Measurements from ENCODE around the gene MMP17.

Gene MMP17

DNA sequence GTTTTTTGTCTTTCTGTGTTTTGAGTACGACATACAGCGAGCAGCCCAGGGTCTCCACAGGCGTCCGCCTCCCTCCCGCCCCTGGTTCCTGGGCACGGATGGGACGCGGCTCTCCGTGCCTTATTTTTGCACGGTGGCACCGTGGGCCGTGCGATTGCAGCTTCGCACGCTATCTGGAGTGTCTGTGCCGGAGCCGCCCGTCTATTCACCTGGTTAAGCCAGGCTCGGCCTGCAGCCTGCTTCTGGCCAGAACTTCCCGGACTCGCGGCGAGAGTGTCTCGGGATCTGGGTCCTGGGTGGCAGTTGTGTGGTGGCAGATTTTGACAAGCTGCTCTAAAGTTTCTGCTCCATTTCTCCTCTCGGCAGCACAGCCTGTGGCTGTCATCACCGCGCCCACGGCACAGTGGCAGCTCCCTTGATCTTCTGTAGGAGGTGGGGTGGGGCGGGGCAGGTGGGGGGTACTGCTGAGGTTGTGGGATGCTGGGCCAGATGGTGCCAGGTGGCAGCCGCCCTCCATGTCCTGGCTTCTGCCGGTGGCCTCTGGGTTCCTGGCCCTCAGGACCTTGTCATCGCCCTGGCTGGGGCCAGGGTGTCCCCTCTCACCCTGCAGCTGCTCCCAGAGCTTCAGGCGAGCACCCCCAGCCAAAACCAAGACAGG, 2.9 kb downstream of the MMP17 start:
- peak; percentile 1 to 29 for DNase-seq

DNA sequence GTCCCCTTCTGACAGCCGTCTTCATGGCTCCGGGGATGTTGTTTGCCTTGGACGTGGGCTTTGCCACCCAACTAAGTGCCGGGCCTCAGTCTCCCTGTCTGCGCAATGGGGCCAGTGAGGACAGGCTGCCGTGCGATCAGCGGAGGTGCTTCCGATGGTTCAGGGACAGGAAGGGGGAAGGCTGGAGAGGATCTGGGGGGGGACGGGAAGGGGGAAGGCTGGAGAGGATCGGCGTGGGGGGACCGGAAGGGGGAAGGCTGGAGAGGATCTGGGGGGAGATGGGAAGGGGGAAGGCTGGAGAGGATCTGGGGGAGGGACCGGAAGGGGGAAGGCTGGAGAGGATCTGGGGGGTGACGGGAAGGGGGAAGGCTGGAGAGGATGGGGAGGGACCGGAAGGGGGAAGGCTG, 3.4 kb downstream of the MMP17 start:
- no peak for DNase-seq

DNA sequence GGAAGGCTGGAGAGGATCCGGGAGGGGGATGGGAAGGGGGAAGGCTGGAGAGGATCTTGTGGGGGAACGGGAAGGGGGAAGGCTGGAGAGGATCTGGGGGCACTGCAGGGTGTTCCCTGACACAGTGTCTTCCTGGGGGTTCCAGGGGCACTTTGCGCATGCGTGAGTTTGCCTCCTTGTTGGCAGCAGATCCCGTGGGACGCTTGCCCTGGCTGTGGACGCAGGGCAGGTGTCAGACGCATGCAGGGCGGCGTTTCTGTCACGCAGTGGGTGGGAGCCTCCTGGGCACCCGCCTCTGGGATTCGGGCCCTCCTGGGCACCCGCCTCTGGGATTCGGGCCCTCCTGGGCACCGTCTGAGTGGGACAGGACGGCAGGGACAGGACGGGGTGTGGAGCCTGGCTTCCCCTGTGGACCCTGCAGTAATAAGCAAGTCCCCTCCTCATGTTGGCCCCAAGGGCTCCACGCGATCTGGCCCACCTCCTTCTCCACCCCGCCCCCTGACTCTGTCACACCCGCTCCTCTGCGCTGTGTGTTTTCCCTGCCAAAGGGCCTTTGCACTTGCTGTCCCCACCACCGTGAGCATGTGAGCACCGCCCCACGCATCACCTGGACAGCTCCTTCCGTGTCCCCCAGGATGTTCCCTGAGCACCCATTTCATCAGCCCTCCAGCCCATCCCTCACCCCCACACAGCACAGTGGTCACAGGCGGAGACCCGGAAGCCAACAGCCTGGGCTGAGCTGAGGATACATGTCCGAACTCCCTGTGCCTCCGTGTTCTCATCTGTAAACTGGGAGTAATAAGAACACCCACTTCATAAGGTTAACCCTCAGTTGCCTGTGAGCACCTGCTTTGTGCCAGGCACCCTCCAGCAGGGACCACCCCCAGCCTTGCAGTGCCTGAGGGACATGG, 4.4 kb downstream of the MMP17 start:
- DNase-seq = no peak

DNA sequence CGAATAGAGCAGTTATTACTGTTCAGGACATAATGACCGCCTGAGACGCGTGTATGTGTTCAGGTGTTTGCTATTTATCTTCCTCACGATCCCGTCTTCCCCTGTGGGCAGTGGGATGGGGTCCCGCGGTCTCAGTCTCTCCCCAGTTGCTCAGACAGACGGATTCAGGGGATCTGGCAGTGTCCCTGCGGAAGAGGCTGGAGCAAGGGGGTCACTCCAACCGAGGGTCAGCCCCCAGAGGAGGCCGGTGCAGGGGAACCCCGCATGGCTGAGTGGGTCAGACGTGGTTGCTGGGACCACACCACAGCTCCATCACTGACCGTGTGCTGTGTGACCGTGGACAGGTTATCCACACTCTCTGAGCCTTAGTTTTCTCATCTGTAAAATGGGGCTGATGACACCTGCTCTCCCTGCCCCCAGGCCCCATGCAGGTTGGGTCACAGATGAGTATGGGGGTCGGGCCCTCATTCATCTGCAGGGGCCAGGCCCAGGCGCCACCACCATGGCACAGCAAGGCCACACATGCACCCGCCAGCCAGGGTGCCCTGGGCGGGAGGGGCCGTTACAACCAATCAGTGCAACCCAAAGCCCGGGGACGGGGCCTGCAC, 5.2 kb downstream of the MMP17 start:
- DNase-seq = no peak

DNA sequence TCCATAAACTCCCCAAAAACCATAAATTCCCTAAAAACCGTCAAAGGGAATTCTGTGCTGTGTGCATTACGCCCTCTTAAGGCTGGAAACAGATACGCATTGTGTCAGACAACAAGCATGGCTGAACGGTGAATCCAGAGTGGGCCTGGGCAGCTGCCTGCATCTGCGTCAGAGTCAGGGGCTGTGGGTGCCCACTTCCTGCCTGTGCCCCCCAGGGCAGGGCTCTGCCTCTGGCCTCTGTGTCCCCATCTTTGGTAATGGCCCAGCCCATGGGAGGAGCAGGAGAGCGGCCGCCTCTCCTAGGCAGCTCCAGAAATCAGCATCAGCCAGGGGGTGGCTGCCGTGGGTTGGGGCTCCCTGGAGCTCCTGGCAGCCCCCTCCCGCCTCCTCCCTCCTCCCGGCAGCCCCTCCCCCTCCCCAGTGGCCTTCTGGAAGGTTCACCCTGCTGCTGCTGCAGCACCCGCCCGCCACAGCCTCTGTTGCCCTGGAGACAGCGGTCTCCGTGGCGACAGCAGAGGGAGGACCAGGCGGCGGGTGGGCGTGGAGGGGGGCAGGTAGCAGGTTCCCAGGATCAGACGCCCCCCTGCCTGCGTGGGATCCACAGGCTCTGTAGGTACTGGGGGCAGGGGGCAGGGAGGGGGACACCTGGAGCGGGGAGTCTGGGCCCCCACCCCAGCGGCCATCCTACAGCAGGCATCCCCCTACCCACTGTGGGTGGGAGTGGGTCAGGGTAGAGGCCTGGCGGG, 5.9 kb downstream of the MMP17 start:
- DNase-seq = peak; percentile 26 to 45

DNA sequence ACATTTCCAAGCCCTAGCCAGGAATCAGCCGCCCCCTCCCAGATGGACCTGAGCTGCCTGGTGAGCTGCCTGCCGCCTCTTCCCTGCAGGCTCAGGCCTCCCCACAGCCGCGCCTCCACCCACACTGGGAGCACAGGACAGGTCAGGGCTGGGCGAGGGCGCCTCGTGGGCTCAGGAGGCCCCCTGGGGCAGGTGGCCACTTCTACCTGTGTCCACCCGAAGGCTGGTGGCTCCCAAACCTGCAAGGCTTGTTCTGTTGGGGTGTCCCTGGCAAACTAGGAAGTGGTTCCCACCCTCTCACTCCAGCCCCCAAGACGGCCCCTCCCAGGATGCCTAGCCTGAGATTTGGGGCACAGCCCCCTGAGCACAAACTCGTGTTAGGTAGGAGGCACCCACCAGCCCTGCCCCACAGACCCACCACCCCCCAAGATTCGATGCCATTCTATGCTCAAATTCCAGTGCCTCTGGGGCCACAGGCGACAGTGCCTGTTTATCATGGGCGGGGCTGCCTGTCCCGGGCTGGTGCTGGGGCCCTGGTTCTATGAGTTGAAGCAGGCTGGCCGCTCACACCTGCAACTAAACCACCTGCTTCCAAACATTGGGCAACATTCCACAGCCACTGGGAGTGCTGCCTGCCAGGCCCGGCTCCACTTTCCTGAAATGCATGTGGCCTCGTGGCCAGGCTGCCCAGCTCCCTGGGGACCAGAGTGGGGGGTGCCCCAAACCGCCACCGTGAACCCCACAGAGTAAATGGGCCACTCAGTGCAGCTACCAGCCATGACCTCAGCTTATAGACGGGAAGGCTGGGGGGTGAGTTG, 6.8 kb downstream of the MMP17 start:
- DNase-seq = no peak

DNA sequence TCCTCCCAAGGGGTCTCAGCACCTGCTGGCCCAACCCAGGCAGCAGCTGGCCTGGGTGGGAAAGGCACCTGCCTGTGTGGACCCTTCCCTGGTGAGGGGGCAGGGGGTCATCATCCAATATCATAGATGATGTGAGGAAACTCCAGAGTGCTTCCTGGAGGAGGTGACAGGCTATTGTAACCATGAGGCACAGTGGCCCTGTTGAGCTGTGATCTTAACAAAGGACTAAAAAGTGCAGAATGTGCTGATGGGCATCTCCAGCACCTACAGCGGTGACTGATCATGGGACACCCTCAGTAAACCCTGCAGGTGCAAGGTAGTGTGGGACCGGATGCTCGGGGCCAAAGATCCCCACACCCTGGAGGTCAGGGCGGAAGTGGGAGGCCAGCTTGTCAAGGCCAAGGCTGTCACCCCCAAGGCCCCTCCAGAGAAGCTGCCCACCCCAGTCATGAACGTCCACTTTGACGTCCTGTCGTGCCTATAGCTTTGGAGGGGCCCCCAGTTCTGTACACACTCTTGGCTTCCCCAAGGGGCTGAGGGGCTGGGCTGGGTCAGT, 7.5 kb downstream of the MMP17 start:
- DNase-seq = no peak

DNA sequence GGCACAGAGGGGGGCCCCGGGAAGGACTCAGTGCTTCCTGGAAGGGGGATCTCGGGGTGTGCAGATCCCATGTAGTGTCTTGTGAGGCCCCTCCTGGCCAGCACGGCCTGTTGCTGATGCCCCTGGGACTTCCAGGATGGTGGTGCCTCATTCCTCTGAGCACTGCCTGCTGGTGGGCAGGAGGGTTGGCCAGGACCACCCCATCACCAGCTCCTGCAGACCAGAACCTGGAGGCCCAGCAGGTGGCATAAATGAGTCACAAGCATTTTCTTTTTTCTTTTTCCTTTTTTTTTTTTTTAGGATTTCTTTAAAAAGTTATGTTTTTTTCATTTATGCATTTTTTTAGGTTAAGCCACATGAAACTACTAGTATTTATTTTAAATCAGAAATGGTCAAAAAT, 8.0 kb downstream of the MMP17 start:
- DNase-seq = no peak

DNA sequence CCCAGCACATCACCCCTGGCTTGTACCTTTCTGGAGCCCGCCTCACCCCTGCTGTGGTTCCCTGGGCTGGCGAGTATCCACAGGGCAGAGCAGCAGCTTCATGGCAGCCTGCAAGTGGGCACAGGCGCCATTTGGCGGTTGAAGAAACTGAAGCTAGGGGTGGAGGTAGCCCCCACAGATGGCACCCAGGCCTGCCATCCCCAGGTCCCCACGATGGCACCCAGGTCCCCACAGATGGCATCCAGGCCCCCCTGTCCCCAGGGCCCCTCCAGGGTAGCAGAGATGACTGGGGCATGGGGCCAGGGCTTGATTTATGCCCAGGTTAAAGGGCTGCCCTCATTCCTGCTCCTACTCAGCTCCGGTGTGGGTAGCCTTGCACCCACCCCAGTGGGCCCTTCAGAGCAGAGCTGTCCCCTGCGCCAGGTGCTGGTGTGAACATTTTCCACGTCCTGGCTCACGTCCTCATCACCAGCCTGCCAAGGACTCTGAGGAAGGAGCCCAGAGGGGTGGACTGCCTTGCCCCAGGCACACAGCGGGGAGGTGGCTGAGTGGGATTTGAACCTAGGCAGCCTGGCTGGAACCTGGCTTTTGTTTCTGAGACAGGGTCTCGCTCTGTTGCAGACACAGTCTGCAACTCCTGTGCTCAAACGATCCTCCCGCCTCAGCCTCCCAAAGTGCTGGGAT, 8.7 kb downstream of the MMP17 start:
- no peak for DNase-seq

DNA sequence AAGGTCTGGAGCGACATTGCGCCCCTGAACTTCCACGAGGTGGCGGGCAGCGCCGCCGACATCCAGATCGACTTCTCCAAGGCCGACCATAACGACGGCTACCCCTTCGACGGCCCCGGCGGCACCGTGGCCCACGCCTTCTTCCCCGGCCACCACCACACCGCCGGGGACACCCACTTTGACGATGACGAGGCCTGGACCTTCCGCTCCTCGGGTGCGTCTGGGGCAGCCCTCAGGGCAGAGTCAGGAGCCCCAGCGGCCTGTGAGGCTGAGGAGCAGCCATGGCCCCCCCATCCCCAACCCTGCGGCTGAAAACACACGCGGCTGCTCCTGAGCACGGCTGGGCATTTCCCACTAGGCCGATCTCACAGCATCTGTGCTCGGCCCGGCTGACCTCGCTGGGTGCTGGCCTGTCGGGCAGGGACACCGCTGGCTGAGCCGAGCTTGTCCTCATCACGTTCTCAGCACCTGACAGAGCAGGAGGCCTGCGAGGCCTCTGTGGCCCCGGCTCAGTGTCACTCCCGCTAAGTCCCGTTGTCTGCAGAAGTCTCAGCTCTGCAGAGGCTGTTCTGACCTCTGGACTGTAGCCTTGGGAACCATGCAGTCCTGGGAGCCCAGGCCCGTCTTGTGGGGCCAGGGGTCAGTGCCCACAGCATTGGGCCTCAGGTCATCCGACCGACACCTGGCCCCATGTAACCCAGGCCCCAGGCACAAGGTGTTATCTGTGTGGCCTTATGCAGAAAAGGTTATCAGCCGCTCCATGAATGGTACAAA, 12.6 kb downstream of the MMP17 start:
- DNase-seq = no peak

DNA sequence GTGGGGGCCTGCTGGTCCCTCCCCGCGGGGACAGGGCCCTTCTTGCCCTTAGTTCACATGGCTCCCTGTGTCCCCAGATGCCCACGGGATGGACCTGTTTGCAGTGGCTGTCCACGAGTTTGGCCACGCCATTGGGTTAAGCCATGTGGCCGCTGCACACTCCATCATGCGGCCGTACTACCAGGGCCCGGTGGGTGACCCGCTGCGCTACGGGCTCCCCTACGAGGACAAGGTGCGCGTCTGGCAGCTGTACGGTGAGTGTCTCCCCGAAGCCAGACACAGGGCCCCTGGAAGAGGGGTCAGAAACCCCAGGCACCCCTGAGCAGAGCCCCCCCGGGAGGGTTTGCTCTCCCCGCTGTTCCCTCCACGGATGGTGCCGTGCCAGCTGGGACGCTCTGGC, 13.4 kb downstream of the MMP17 start:
- no peak for DNase-seq

DNA sequence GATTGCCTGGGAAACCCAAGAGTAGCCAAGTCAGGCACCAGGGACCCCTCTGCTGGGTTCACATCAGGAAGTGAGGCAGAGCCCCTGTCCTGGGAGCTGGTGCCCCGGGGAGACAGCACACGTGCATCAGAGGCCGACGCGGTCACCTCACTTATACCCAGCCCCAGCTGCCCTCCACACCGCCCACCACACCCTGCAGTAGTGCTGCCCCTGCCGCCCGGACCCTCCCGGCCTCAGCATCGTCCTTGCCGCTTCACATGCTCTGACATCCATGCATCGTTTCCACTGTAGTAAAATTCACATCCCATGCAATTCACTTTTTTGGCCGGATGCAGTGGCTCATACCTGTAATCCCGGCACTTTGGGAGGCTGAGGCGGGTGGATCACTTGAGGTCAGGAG, 14.0 kb downstream of the MMP17 start:
- DNase-seq = no peak

DNA sequence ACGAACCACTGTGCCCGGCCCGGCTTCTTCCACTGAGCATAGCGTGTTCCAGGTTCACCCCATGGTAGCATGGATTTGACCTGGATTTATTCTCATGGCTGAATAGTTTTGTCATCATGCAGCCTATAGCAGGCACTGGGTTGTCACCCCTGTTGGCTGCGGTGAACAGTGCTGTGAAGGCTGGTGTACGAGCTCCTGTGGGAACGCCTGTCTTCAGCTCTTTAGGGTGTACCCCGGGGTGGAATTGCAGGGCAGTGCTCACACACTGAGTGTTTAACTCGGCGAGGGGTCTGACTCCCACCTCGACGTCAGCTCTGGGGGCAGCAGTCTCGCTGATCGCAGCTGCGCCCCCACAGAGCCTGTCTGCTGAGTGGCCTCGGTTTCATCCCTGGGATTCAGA, 15.3 kb downstream of the MMP17 start:
- no peak for DNase-seq

DNA sequence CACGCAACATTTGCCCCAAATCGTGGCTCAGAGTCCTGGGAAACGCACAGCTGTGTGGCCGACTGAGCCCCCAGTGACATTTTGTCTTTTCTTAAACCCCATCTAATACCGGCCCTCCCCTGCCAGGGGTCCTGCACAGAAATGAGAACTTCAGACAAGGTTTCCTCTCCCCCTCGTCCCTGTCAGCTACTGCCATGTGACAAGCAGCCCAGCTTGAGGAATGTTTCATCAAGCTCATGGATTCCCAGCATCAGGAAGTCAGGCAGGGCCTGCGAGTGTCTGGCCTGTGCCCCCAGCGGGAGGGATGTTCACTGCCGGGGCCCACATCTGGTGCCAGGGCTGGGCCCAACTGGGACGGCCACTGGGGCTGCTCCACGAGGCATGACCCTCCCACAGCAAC, 15.9 kb downstream of the MMP17 start:
- no peak for DNase-seq

DNA sequence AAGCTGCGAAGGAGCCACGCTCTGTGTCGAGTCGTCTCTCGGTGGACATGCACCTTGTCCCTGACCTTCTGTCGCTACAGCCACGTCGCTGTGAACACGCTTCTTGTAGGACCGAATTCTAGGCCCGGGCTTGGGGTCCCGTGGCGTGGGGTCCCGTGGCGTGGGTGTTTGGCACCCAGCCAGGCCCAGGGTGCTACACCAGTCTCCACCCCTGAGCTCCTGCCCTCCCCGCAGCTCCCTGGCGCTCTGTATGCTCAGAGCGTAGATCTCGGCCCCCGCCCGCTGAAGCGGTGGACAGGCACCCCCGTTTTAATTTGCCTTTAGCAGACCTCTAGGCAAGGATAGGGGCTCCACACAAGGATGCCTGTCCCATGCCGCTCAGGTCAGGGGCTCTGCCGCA, 16.5 kb downstream of the MMP17 start:
- DNase-seq = no peak

DNA sequence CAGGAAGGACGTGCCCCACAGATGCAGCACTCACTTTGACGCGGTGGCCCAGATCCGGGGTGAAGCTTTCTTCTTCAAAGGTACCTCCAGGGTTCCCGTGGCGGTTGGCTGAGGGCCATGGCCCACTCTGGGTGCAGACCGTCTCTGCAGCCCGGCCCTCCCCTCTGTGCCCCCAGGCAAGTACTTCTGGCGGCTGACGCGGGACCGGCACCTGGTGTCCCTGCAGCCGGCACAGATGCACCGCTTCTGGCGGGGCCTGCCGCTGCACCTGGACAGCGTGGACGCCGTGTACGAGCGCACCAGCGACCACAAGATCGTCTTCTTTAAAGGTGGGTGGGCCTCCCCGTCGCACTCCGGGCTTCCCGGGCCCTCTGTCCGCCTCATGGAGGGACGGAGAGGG, 16.9 kb downstream of the MMP17 start:
- DNase-seq = no peak

DNA sequence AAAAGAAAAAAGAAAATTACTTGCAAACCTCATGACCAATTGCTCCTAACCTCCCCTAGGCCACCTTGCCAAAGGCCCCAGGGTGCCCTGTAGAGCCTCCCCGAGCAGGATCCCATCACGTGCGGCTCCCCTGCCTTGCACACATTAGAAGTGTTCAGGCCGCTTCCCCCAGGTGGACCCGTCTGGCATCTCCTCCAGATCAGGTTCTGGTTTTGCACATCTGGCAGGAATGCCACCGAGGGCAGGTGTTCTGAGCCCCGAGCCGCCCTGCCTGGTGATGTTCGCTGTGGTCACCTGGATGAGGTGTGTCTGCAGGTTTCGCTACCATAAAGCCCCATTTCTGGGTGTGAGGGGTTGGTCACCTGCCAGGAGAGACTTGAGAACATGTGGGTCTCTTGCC, 19.3 kb downstream of the MMP17 start:
- no peak for DNase-seq

DNA sequence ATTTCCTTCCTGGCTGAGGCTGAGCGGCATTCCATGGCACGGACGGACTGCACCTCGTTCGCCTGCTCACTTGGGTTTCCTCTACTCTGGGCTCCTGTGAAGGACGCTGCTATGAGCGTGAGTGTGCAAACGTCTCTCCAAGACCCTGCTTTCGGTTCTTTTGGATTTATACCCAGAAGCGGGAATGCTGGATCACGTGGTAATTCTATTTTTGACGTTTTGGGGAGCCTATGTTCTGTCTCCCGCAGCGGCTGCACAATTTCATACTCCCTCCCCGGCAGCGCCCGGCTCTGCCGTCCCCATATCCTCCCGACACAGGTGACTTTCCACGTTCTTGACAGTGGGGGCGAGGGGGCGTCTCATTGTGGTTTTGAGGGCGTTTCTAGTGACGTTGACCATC, 20.6 kb downstream of the MMP17 start:
- DNase-seq = no peak

DNA sequence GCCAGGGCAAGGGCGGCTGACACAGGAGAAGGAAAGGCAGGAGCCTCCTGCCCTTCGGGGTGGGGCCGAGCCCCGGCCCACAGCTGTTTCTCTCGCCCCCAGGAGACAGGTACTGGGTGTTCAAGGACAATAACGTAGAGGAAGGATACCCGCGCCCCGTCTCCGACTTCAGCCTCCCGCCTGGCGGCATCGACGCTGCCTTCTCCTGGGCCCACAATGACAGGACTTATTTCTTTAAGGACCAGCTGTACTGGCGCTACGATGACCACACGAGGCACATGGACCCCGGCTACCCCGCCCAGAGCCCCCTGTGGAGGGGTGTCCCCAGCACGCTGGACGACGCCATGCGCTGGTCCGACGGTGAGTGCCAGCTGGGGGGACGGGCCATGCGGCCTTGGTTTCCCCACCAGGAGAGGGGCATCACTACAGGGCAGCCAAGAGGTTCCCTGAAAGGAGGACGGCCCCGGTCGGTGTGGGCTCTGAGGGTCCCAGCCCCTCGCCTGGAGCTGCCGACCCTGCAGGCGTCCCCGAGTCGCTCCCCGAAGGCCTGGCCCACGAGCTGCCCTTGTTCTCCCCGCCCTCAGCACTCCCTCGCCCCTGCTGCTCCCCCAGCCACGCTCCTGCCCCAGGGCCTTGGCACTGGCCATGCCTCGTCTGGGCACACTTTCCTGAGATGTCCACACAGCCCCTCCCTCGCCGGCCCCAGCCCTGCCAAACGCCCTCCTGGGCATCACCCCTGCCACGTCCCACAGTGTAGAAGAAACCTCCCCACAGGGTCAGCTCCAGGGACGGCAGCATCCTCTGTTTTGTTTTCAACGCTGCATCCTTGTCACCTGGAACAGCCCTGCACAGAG, 21.7 kb downstream of the MMP17 start:
- no peak for DNase-seq
